SU-DHL-6 (cell line): Measurements from ENCODE around the gene ANKRD55.

Experiments
- H2AFZ ChIP-seq: fragments of 200-600 bp; sonication (generic); 2 replicates; pipeline ENCODE4 v1.6.1; 2014; ENCODE audit warnings: low read depth, mild to moderate bottlenecking, moderate library complexity, mixed read lengths, antibody characterized with exemption, low read length; ENCODE audit not compliant: severe bottlenecking
- H3F3A ChIP-seq: fragments of 200-600 bp; shearing (Covaris generic); 2 replicates; pipeline ENCODE4 v1.6.0; 2016; ENCODE audit warnings: antibody characterized with exemption, mild to moderate bottlenecking; ENCODE audit not compliant: insufficient read depth
- H3K27ac ChIP-seq: fragments of 200-600 bp; sonication (generic); 2 replicates; pipeline ENCODE4 v1.5.1; 2016; ENCODE audit warnings: low read depth, mild to moderate bottlenecking, low read length, moderate library complexity, mixed read lengths
- H3K27me3 ChIP-seq: fragments of 200-600 bp; sonication (generic), shearing (Covaris generic); 2 replicates; pipeline ENCODE4 v1.6.0; 2014; ENCODE audit warnings: mild to moderate bottlenecking, low read length
- H3K36me3 ChIP-seq: fragments of 200-600 bp; sonication (generic); 2 replicates; pipeline ENCODE4 v1.6.1; 2014; ENCODE audit warnings: mild to moderate bottlenecking, low read length, mixed read lengths
- H3K4me2 ChIP-seq: fragments of 300-600, 200-600 bp; shearing (Covaris generic), sonication (generic); 2 replicates; pipeline ENCODE4 v1.6.0; 2014; ENCODE audit warnings: low read length, low read depth, mild to moderate bottlenecking; ENCODE audit not compliant: poor library complexity, severe bottlenecking
- H3K4me3 ChIP-seq: fragments of 200-600 bp; sonication (generic); 2 replicates; pipeline ENCODE4 v1.5.1; 2014; ENCODE audit warnings: antibody characterized with exemption, low read length, mild to moderate bottlenecking, mixed read lengths; ENCODE audit not compliant: insufficient read depth, poor library complexity, severe bottlenecking
- H3K79me2 ChIP-seq: fragments of 200-600 bp; sonication (generic); 2 replicates; pipeline ENCODE4 v1.6.1; 2014; ENCODE audit warnings: mild to moderate bottlenecking, low read length, moderate library complexity; ENCODE audit not compliant: insufficient read depth
- H3K9ac ChIP-seq: fragments of 200-600 bp; sonication (generic); 2 replicates; pipeline ENCODE4 v1.7.0; 2014; ENCODE audit warnings: mild to moderate bottlenecking, low read length
- H3K9me2 ChIP-seq: fragments of 200-600 bp; sonication (generic); replicated peaks from 2 replicates; pipeline ENCODE4 v1.6.1; 2014; ENCODE audit warnings: low read length; ENCODE audit not compliant: insufficient read depth
- H3K9me3 ChIP-seq: fragments of 200-600 bp; sonication (generic); 2 replicates; pipeline ENCODE4 v1.6.1; 2014; ENCODE audit warnings: low read length, mixed read lengths; ENCODE audit not compliant: insufficient read depth
- H4K20me1 ChIP-seq: fragments of 200-600 bp; sonication (generic); 2 replicates; pipeline ENCODE4 v1.6.1; 2014; ENCODE audit warnings: low read depth, mild to moderate bottlenecking, antibody characterized with exemption, low read length, moderate library complexity, mixed read lengths
- CTCF ChIP-seq: fragments of 200-600 bp; sonication (generic); IDR thresholded peaks from one replicate; pipeline ENCODE4 v1.5.1; 2017; ENCODE audit warnings: antibody characterized with exemption, mild to moderate bottlenecking, low read length, moderate library complexity; ENCODE audit not compliant: insufficient read depth, poor library complexity, severe bottlenecking
- EZH2phosphoT487 ChIP-seq: fragments of 200-600 bp; sonication (generic), shearing (Covaris generic); conservative IDR thresholded peaks from 2 replicates; pipeline ENCODE4 v1.6.1; 2018; ENCODE audit warnings: mild to moderate bottlenecking, antibody characterized with exemption, low read length, moderate library complexity, mixed read lengths

ANKRD55 gene

GRCh38 chr5:56279979-56280378 is 46.8 kb upstream of the ANKRD55 start:
- Histone ChIP-seq H3K79me2 (no peaks in the 10 kb centered on the region), H4K20me1 (no peaks in the 10 kb centered on the region), H3K9ac (no peak overlapping the region), H3K27ac (no peak overlapping the region), H3K4me2 (no peak overlapping the region), H3K27me3 (no peaks in the 10 kb centered on the region), H3F3A (no peaks in the 10 kb centered on the region), H2AFZ (no peak overlapping the region), H3K36me3 (no peaks in the 10 kb centered on the region), H3K9me2 (no peaks in the 10 kb centered on the region), H3K9me3 (no peaks in the 10 kb centered on the region), H3K4me3 (no peak overlapping the region)
- TF ChIP-seq EZH2phosphoT487 (no peak), CTCF (no peak)

- no peaks in the 10 kb centered on the region for H3K79me2 ChIP-seq
- no peak overlapping the region for H3K4me3 ChIP-seq
- no peak overlapping the region for H3K9ac ChIP-seq
- H3K36me3 ChIP-seq: no peaks in the 10 kb centered on the region
- H2AFZ ChIP-seq: no peak overlapping the region
- no peak overlapping the region for H3K27ac ChIP-seq
- no peaks in the 10 kb centered on the region for H3K9me3 ChIP-seq
- H3K9me2 ChIP-seq: no peaks in the 10 kb centered on the region
- H3K4me2 ChIP-seq: no peak overlapping the region
- H3K27me3 ChIP-seq: no peaks in the 10 kb centered on the region
- H3F3A ChIP-seq: no peaks in the 10 kb centered on the region
- no peak for TF ChIP-seq CTCF
- no peak for TF ChIP-seq EZH2phosphoT487
- H4K20me1 ChIP-seq: no peaks in the 10 kb centered on the region
Observed at GRCh38 chr5:56279291-56279690, 46.2 kb upstream of the ANKRD55 start.

GRCh38 chr5:56278335-56278753 is 45.2 kb upstream of the ANKRD55 start:
- no peaks in the 10 kb centered on the region for H3K9me3 ChIP-seq
- H3K27me3 ChIP-seq: no peaks in the 10 kb centered on the region
- H3K36me3 ChIP-seq: no peaks in the 10 kb centered on the region
- no peaks in the 10 kb centered on the region for H3F3A ChIP-seq
- H3K4me3 ChIP-seq: no peak overlapping the region
- H3K27ac ChIP-seq: no peak overlapping the region
- no peak overlapping the region for H3K9ac ChIP-seq
- H3K4me2 ChIP-seq: no peak overlapping the region
- no peaks in the 10 kb centered on the region for H3K79me2 ChIP-seq
- H3K9me2 ChIP-seq: no peaks in the 10 kb centered on the region
- H4K20me1 ChIP-seq: no peaks in the 10 kb centered on the region
- H2AFZ ChIP-seq: no peak overlapping the region
- TF ChIP-seq EZH2phosphoT487 (no peak), CTCF (no peak)

- H3F3A ChIP-seq: no peaks in the 10 kb centered on the region
- H3K79me2 ChIP-seq: no peaks in the 10 kb centered on the region
- TF ChIP-seq CTCF (no peak), EZH2phosphoT487 (no peak)
- no peak overlapping the region for H3K9ac ChIP-seq
- H3K9me2 ChIP-seq: no peaks in the 10 kb centered on the region
- H2AFZ ChIP-seq: no peak overlapping the region
- H3K4me2 ChIP-seq: no peak overlapping the region
- no peaks in the 10 kb centered on the region for H4K20me1 ChIP-seq
- no peak overlapping the region for H3K27ac ChIP-seq
- no peak overlapping the region for H3K4me3 ChIP-seq
- H3K9me3 ChIP-seq: no peaks in the 10 kb centered on the region
- H3K27me3 ChIP-seq: no peaks in the 10 kb centered on the region
- H3K36me3 ChIP-seq: no peaks in the 10 kb centered on the region
Observed at GRCh38 chr5:56277573-56277972, 44.4 kb upstream of the ANKRD55 start.
